ENCODE data around the gene ABLIM3.

The ABLIM3 gene

GRCh38 chr5:149141224-149141956 is at the start of gene ABLIM3:
TSS of gene ABLIM3 (plus strand) at chr5:149141493. CDS start at chr5:149142096, 603 bp downstream.
- DNase-seq (ENCODE audit: low spot score): peak; percentile 91
- no peak for FAIRE-seq

- DNase-seq (ENCODE audit: low spot score) (no peak), FAIRE-seq (no peak)
Measured at GRCh38 chr5:149093625-149094024, 47.7 kb upstream of the ABLIM3 start.

- no peak for DNase-seq (ENCODE audit: low spot score)
- FAIRE-seq: peak; percentile 46
Measured at GRCh38 chr5:149094996-149095395, 46.3 kb upstream of the ABLIM3 start.

GRCh38 chr5:149099920-149100319 is 41.4 kb upstream of the ABLIM3 start:
- DNase-seq (ENCODE audit: low spot score): no peak
- FAIRE-seq: no peak

GRCh38 chr5:149100331-149100730 is 41.0 kb upstream of the ABLIM3 start:
- FAIRE-seq: no peak

GRCh38 chr5:149108651-149109280 is 32.5 kb upstream of the ABLIM3 start:
- no peak for FAIRE-seq
- no peak for DNase-seq (ENCODE audit: low spot score)

More at GRCh38 chr5:149100331-149100730, 41.0 kb upstream of the ABLIM3 start:
- DNase-seq (ENCODE audit: low spot score): no peak

GRCh38 chr5:149110406-149110805 is 30.9 kb upstream of the ABLIM3 start:
- no peak for FAIRE-seq
- no peak for DNase-seq (ENCODE audit: low spot score)

- no peak for DNase-seq (ENCODE audit: low spot score)
- no peak for FAIRE-seq
Measured at GRCh38 chr5:149113669-149114068, 27.6 kb upstream of the ABLIM3 start.

GRCh38 chr5:149114403-149115312 is 26.6 kb upstream of the ABLIM3 start:
- peak; percentile 76 for DNase-seq (ENCODE audit: low spot score)
- peak; percentile 72 for FAIRE-seq

GRCh38 chr5:149117970-149118369 is 23.3 kb upstream of the ABLIM3 start:
- DNase-seq (ENCODE audit: low spot score): no peak
- no peak for FAIRE-seq

- FAIRE-seq (no peak), DNase-seq (ENCODE audit: low spot score) (no peak)
Measured at GRCh38 chr5:149118463-149118862, 22.8 kb upstream of the ABLIM3 start.

GRCh38 chr5:149121145-149121544 is 20.1 kb upstream of the ABLIM3 start:
- DNase-seq (ENCODE audit: low spot score) (no peak), FAIRE-seq (no peak)

- no peak for FAIRE-seq
- no peak for DNase-seq (ENCODE audit: low spot score)
Measured at GRCh38 chr5:149123211-149123610, 18.1 kb upstream of the ABLIM3 start.

GRCh38 chr5:149125386-149125891 is 15.9 kb upstream of the ABLIM3 start:
- no peak for DNase-seq (ENCODE audit: low spot score)
- no peak for FAIRE-seq

GRCh38 chr5:149126906-149127305 is 14.4 kb upstream of the ABLIM3 start:
- FAIRE-seq (no peak), DNase-seq (ENCODE audit: low spot score) (no peak)

- no peak for DNase-seq (ENCODE audit: low spot score)
- no peak for FAIRE-seq
Measured at GRCh38 chr5:149127394-149127955, 13.8 kb upstream of the ABLIM3 start.

GRCh38 chr5:149128023-149128875 is 13.0 kb upstream of the ABLIM3 start:
- FAIRE-seq (no peak), DNase-seq (ENCODE audit: low spot score) (peak; percentile 74)

GRCh38 chr5:149129181-149129580 is 12.1 kb upstream of the ABLIM3 start:
- FAIRE-seq: no peak
- DNase-seq (ENCODE audit: low spot score): no peak

- FAIRE-seq: no peak
- DNase-seq (ENCODE audit: low spot score): no peak
Measured at GRCh38 chr5:149130121-149130914, 11.0 kb upstream of the ABLIM3 start.

- no peak for DNase-seq (ENCODE audit: low spot score)
- FAIRE-seq: no peak
Measured at GRCh38 chr5:149132474-149132873, 8.8 kb upstream of the ABLIM3 start.
